ENCODE measurements around the gene CCDC106.

DNA sequence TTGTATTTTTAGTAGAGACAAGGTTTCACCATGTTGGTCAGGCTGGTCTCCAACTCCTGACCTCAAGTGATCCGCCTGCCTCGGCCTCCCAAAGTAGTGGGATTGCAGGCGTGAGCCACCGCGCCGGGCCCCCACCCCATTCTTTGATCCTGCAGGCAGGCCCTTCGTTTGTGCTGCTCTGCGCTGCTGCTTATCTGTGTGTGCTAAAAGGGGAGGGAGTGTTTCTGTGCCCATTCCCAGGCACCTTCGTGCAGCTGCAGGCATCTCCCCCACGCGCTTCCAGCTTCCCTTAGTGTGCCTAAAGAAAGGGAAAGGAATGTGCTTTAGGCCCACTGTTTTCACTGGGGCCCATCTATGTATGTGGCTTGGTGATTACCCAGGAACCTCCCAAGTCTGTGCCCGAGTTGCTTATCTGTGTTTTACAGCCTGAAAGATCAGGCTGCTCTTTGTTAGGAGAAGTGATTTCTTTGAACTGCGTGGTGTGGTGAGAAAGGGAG, 54.2 kb downstream of the CCDC106 start:
- TF ChIP-seq, protein P1, sequence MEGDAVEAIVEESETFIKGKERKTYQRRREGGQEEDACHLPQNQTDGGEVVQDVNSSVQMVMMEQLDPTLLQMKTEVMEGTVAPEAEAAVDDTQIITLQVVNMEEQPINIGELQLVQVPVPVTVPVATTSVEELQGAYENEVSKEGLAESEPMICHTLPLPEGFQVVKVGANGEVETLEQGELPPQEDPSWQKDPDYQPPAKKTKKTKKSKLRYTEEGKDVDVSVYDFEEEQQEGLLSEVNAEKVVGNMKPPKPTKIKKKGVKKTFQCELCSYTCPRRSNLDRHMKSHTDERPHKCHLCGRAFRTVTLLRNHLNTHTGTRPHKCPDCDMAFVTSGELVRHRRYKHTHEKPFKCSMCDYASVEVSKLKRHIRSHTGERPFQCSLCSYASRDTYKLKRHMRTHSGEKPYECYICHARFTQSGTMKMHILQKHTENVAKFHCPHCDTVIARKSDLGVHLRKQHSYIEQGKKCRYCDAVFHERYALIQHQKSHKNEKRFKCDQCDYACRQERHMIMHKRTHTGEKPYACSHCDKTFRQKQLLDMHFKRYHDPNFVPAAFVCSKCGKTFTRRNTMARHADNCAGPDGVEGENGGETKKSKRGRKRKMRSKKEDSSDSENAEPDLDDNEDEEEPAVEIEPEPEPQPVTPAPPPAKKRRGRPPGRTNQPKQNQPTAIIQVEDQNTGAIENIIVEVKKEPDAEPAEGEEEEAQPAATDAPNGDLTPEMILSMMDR (conservative IDR thresholded peaks at IDR 0.05; ENCODE audit: low read length): no peak
- no peak for TF ChIP-seq EZH2phosphoT487 (IDR thresholded peaks at IDR 0.05; ENCODE audit: borderline replicate concordance)

All from Loucy (cell line).